HG03558 (cell line): Measurements from ENCODE around the gene NREP.

Experiments used
- ATAC-seq: cut with Tn5 transposase; IDR thresholded peaks from one replicate; pipeline ENCODE4 v1.9.1; 2021; ENCODE audit warnings: moderate number of reproducible peaks; ENCODE audit not compliant: unreplicated experiment; ENCODE audit errors: extremely low read depth

The NREP gene

DNA sequence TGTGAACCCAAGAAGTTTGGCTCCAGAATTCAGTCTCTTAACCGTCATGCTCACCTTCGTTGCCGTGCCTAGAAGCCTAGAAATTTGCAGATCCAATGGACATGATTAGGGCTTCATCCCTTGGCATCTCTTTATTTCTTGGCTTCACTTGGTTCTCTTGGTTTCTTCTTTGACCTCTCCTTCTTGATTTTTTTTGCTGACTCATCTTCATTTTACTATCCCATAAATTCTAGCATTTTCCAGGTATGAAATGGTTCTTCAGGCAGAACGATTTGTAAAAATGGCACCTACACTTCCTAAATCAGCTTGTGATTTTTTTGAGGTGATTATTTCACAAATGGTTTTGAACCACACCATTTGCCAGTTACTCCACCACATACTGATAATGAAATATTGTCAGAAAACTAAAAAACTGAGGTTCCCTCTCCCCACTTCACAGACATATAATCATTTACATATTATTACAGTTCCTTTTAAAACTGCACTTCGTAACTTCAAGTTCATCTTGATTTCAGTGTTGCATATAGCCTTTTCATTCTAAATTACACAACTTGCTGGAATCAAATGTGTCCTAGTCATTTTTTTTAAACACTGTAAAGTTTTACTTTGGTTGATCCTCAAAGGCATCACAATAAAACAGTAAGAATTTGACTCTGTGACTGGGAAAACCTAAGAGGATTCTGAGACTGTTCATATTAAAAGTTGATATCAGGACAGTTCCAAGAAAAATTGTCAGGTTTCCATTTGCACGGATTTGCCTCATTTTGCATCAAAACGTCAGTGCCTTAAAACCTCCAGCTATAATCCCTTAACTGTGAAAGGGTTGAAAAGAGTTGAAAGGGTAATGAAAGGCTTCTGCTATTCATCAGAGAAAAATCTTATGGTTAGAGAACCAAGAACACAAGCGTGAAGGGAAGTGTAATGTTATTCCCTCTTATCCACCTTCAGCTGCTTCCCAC is 8.9 kb upstream of the NREP start:
- ATAC-seq, result no peak

GRCh38 chr5:111764019-111764418 is 7.0 kb upstream of the NREP start:
- no peak for ATAC-seq

GRCh38 chr5:111762895-111763294 is 5.9 kb upstream of the NREP start:
- ATAC-seq, result no peak

DNA sequence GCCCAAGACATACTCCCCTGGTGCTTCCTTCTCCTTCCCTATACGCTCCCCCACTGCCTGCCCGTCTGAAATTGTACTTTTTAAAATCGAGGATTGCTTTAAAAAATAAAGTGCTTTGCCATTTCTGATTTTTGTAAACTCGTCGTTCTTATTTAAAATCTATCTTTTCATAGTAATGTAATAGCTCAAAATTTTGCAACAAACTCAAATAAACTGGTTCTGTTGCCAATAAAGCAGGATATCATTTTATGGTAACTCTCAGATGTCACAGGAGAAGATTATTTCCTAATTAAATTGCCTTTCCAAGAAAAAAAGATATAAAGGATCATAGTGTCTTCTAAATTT is 1.3 kb upstream of the NREP start:
- no peak for ATAC-seq

- peak; percentile 47 for ATAC-seq
Measured at GRCh38 chr5:111757355-111758283, 625 bp upstream of the NREP start.

DNA sequence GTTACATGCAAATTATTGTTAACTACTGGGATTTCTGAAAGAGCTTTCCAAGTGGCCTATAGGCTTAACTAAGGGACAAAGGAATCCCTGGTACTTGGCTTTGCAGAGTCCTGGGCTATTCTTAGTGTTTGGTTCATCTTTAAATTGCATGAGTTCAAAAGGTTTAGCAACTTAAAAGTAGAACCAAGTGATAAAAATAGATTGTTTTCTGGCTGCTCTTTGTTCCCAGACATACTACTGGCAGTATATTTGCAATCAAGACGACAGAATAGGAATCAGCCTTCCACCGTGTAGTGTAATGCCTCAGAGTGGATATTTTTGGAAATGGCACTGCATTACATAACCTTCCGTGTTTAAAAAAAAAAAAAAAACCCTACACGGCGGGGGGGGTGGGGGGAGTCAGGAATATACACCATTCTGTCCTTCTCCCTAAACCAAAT is 1.0 kb downstream of the NREP start:
- ATAC-seq, result no peak

GRCh38 chr5:111755345-111755941 is 1.6 kb downstream of the NREP start:
- ATAC-seq, result no peak

DNA sequence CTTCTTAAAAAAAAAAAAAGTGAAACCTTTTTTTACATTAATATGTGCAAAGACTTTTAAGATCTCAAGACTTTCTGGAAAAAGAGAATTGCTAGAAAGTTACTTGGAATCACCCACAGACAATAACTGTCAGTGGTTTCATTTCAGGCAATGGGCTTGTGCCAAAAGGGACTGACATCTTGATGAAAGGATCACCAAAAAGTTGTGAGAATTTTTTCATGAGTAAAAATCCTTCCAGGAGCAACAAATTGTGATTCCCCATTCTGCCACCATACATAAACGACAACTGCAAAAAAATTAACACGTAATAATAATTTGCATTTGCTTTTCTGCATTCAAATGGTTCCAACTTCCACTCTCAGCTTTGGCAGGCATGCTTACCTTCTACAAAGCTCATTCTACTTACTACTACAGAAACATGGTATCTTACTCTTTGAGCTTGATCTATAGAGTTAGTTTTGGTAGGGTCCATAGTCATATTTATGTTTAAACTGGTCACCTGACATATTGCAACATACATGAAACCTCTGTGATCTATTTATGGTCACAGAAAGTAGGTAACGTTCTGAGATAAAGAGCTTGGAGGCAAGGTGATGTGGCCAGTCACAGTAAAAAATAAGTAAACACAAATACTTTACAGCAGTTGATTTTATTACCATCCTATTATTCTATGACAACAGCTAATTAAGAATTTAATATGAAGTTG is 3.0 kb downstream of the NREP start:
- ATAC-seq, result no peak

DNA sequence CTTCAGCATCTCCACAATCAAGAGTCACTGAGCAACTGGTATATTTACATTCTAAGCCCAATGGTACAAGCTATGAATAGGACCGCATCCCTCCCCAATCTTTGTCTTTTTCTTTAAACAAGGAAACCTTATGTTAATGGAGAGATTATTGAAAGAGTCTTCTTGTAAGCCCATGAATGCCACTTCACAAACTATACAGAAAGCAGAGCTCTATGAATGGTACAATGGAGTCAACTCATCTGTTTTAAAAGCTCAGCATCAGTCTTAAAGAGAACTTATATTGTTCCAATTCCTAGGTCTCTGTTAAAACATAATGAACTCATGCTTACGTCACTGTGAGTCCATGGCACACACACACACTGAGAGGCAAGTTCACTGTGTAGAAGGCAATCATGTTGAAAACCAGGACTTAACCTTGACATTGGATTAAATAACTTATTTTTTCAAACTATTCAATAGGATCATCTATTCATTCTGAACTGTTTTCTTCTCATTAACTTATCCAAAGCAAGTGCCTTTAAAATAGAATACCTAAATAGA is 4.5 kb downstream of the NREP start:
- no peak for ATAC-seq

DNA sequence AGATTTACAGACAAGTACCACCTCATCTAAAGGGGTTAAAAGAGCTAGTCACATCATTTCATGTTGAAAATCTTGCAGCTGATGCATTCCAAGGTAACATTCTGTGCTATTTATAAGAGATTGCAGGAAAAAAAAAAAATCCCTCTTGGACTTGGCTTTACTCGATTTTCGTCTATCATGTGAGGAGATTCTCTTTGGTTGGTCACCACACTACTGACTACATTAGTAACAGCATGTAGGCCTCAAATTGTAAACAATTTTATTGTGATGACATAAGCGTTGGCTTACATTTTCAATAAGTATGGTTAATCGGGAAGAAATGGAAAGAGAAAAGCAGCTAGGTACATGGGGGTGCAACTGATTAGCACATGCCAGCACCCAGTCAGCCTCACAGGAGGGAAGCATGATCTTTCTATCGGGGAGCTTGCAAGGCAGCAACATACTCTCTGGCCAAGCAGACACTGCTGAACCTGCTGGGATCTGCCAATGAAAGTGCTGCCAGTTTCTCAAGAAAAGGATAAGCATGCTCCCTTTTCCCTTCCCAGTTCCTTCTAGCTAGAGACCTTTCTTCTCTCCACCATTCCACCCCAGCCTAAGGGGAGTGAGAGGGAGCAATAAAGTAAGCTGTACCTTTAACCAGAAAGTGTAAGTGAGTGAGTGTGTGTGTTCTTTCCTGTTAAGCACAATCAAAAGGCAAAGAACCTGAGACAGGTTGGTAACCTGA is 7.5 kb downstream of the NREP start:
- no peak for ATAC-seq

DNA sequence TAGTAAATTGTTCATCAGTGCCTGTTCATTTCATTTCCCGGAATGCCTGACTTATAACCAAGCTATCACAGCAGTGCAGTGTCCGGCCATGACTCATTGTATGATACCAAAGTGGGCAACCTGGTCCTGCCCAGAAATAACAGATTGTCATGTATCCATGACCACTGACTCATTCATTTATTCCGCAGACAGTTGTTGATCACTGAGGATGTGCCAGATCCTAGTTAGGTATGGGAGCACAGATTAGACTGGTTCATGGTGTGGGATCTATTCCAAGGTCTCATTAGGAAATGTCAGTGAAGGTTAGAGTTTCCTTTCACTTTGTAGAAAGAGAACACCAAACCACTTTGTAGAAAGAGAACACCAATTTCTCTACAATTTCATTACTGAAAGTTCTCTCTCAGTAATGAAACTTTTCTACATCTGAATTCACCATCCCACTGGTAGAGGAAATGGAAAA is 8.7 kb downstream of the NREP start:
- no peak for ATAC-seq

DNA sequence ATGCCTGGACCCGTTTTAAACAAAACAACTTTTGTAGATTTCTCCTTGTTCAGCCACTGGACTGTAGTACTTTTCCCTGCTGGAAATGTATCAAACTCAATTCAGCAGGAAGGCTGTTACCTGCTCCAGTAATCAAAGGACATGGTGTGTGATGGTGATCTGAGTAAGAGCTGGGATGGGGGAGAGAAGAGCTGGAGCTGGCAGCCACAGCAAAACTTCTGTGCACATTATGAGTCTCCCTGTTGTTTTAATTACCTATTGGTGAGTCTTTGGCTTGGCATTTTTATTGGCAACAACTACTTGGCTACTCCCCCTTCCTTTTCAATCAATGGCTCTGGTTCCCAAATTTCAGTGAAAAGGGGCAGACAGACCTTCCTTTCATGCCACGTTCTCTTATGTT is 9.7 kb downstream of the NREP start:
- no peak for ATAC-seq

DNA sequence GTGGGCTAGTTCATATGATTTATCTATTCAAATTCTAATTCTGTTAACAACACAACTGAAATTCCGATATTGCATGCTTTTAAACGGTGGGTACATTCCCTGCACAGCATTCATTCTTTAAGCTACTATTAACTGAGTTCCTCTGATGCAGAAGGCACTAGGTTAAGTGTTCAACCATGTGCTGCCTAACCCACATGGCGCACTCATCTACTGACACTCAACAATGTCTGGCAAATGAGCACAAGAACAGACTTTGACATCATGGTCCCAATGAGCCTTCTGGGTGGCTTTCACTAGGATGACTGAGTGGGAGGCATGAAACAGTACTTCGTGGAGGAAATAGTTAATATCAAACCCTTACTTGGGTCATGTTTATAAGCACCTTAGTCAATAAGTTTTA is 10.2 kb downstream of the NREP start:
- no peak for ATAC-seq

- ATAC-seq, result no peak
Measured at GRCh38 chr5:111745075-111745739, 11.8 kb downstream of the NREP start.

DNA sequence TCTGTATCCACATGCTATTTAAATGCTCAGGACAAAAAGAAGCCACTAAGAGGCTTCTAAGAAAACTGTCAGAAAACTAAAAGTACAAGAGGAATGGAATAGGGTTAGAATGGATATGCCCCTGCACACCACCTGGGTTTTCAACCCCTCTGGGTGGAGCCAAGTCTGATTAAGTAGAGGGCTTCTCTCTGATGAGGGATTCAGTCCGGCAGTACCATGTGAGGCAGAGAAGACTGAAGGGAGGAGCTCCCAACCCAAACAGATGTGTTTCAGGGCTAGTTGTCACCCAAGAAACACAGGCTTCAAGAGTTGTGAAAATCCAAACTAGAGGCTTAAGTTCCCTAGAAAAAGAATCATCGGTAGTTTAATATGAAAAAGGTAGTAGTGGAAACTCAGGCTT is 12.5 kb downstream of the NREP start:
- ATAC-seq, result no peak

- no peak for ATAC-seq
Measured at GRCh38 chr5:111743988-111744387, 13.0 kb downstream of the NREP start.

- no peak for ATAC-seq
Measured at GRCh38 chr5:111743512-111743911, 13.5 kb downstream of the NREP start.

- no peak for ATAC-seq
Measured at GRCh38 chr5:111742177-111742994, 14.6 kb downstream of the NREP start.
